WTC11 (cell line): Measurements from ENCODE around the gene ARHGEF12. TPM values are rescaled to one million over a fixed set of nuclear protein-coding genes. Genes with fewer than 3 reads are reported as not detected.

Source experiments
- ATAC-seq: fragments of 200-7000 bp; cut with Tn5 transposase; 2 replicates; pipeline ENCODE4 v1.10.0; 2021; ENCODE audit warnings: mild to moderate bottlenecking, moderate library complexity
- CTCF ChIA-PET: fragments of 300-600 bp; sonication (Branson Sonifier 250); formaldehyde crosslinking; loops from one replicate; lab custom pipeline; 2021; ENCODE audit warnings: antibody characterized with exemption; lab: Charles Lee
- POLR2A ChIA-PET: fragments of 350-600 bp; sonication (Branson Sonifier 250); formaldehyde crosslinking; loops from one replicate; lab custom pipeline; 2021; ENCODE audit warnings: antibody characterized with exemption; lab: Charles Lee
- DNase-seq: peaks from one replicate; pipeline ENCODE4 v3.0.0; 2021; ENCODE audit warnings: low spot score
- H3K27ac Mint-ChIP-seq: 2 replicates; pipeline ENCODE4 v1.8.0; 2021; ENCODE audit warnings: mixed read lengths
- H3K27me3 Mint-ChIP-seq: 2 replicates; pipeline ENCODE4 v1.8.0; 2021; ENCODE audit warnings: low read depth, mild to moderate bottlenecking, moderate library complexity, mixed read lengths
- H3K36me3 Mint-ChIP-seq: 2 replicates; pipeline ENCODE4 v1.8.0; 2021; ENCODE audit warnings: mixed read lengths
- H3K4me1 Mint-ChIP-seq: 2 replicates; pipeline ENCODE4 v1.8.0; 2022; ENCODE audit warnings: mixed read lengths
- H3K4me3 Mint-ChIP-seq: 2 replicates; pipeline ENCODE4 v1.8.0; 2021; ENCODE audit warnings: mild to moderate bottlenecking, moderate library complexity, mixed read lengths
- H3K9me3 Mint-ChIP-seq: 2 replicates; pipeline ENCODE4 v1.8.0; 2021; ENCODE audit warnings: mixed read lengths
- AR ChIP-seq: fragments of 250-450 bp; sonication (Bioruptor Pico); IDR thresholded peaks from 2 replicates; pipeline ENCODE4 v1.9.0; 2021; ENCODE audit warnings: mild to moderate bottlenecking
- CTCF ChIP-seq: fragments of 200-600 bp; IDR thresholded peaks from 2 replicates; pipeline ENCODE4 v1.8.0; 2022; ENCODE audit warnings: antibody characterized with exemption
- E2F5 ChIP-seq: sonication (generic); formaldehyde crosslinking; IDR thresholded peaks from 2 replicates; pipeline ENCODE4 v1.8.1; 2022; ENCODE audit warnings: mild to moderate bottlenecking, moderate library complexity, missing genetic modification reagents
- ERG ChIP-seq: fragments of 250-450 bp; sonication (Bioruptor Pico); IDR thresholded peaks from 2 replicates; pipeline ENCODE4 v1.8.0; 2021; ENCODE audit warnings: mild to moderate bottlenecking
- ETV6 ChIP-seq: sonication (generic); formaldehyde crosslinking; IDR thresholded peaks from 2 replicates; pipeline ENCODE4 v1.8.1; 2022; ENCODE audit warnings: mild to moderate bottlenecking, missing genetic modification reagents
- FOXJ3 ChIP-seq: sonication (generic); formaldehyde crosslinking; IDR thresholded peaks from 2 replicates; pipeline ENCODE4 v1.9.0; 2021; ENCODE audit warnings: missing genetic modification reagents, mild to moderate bottlenecking, borderline replicate concordance
- JUN ChIP-seq: sonication (generic); formaldehyde crosslinking; IDR thresholded peaks from 2 replicates; pipeline ENCODE4 v1.8.0; 2023; ENCODE audit warnings: mild to moderate bottlenecking, missing genetic modification reagents
- NFATC4 ChIP-seq: fragments of 250-450 bp; sonication (Bioruptor Pico); IDR thresholded peaks from 2 replicates; pipeline ENCODE4 v1.9.0; 2021; ENCODE audit warnings: mild to moderate bottlenecking
- PRRX2 ChIP-seq: fragments of 250-450 bp; sonication (Bioruptor Pico); IDR thresholded peaks from 2 replicates; pipeline ENCODE4 v1.8.0; 2021; ENCODE audit warnings: mild to moderate bottlenecking
- SMAD3 ChIP-seq: sonication (generic); formaldehyde crosslinking; IDR thresholded peaks from 2 replicates; pipeline ENCODE4 v1.8.0; 2022; ENCODE audit warnings: missing genetic modification reagents, mild to moderate bottlenecking, borderline replicate concordance
- SP1 ChIP-seq: sonication (generic); formaldehyde crosslinking; conservative IDR thresholded peaks from 2 replicates; pipeline ENCODE4 v1.8.1; 2022; ENCODE audit warnings: missing genetic modification reagents
- STAT6 ChIP-seq: sonication (generic); formaldehyde crosslinking; conservative IDR thresholded peaks from 2 replicates; pipeline ENCODE4 v1.8.1; 2023; ENCODE audit warnings: mild to moderate bottlenecking, low read depth, missing genetic modification reagents, moderate library complexity
- TP53 ChIP-seq: sonication (generic); formaldehyde crosslinking; IDR thresholded peaks from 2 replicates; pipeline ENCODE4 v1.8.1; 2023; ENCODE audit warnings: mild to moderate bottlenecking, missing genetic modification reagents
- USF2 ChIP-seq: sonication (generic); formaldehyde crosslinking; IDR thresholded peaks from 2 replicates; pipeline ENCODE4 v1.8.1; 2023; ENCODE audit warnings: mild to moderate bottlenecking, missing genetic modification reagents, moderate library complexity
- ZNF138 ChIP-seq: sonication (generic); formaldehyde crosslinking; conservative IDR thresholded peaks from 2 replicates; pipeline ENCODE4 v1.8.1; 2022; ENCODE audit warnings: mild to moderate bottlenecking, moderate library complexity, missing genetic modification reagents
- ZNF219 ChIP-seq: sonication (generic); formaldehyde crosslinking; IDR thresholded peaks from 2 replicates; pipeline ENCODE4 v1.8.0; 2023; ENCODE audit warnings: missing genetic modification reagents, mild to moderate bottlenecking, borderline replicate concordance
- ZNF396 ChIP-seq: fragments of 250-450 bp; sonication (Bioruptor Pico); IDR thresholded peaks from 2 replicates; pipeline ENCODE4 v1.8.0; 2021; ENCODE audit warnings: mild to moderate bottlenecking, moderate library complexity, borderline replicate concordance
- total RNA-seq: library from RNA; stranded (reverse); gene quantifications from 3 replicates; pipeline ENCODE4 v1.2.3, GENCODE V29; 2021

The ARHGEF12 gene
- total RNA-seq, 1 experiment from 2014 or later, result 35.8 TPM

GRCh38 chr11:120424185-120424969, 88.2 kb downstream of the ARHGEF12 start (continued):
- no peak for TF ChIP-seq FOXJ3 (CRISPR knock-in tag)

- TF ChIP-seq NFATC4 (CRISPR knock-in tag), result no peak
- TF ChIP-seq E2F5 (CRISPR knock-in tag), result no peak
- TF ChIP-seq JUN (CRISPR knock-in tag), result no peak
- no peak for TF ChIP-seq ZNF138 (CRISPR knock-in tag)
- TF ChIP-seq SP1 (CRISPR knock-in tag), result no peak
- Mint-ChIP-seq H3K27me3 (no peaks in the 10 kb centered on the region), H3K4me1 (no peaks in the 10 kb centered on the region), H3K9me3 (no peaks in the 10 kb centered on the region), H3K4me3 (no peak overlapping the region), H3K36me3 (0 out of 2 replicates have a peak, but pooled peaks cover 4% of the 10 kb centered on the region), H3K27ac (0 out of 2 replicates have a peak overlapping the region, but pooled peaks have one; percentile 65)
- DNase-seq (no peak), ATAC-seq (no peak)
- POLR2A ChIA-PET, result interaction anchor here (0.6 kb wide), 1 partner anchor 69 kb away, joined by 4 read pairs; no protein-coding TSS in a partner anchor
- CTCF ChIA-PET, result no interaction called here
These were observed 88.7 kb downstream of the ARHGEF12 start for GRCh38 chr11:120424970-120425332.

GRCh38 chr11:120425527-120425926, 89.3 kb downstream of the ARHGEF12 start:
- ATAC-seq (no peak), DNase-seq (no peak)
- H3K4me1 Mint-ChIP-seq, result no peaks in the 10 kb centered on the region
- 0 out of 2 replicates have a peak, but pooled peaks cover 4% of the 10 kb centered on the region for H3K36me3 Mint-ChIP-seq
- H3K27me3 Mint-ChIP-seq, result no peaks in the 10 kb centered on the region
- no peaks in the 10 kb centered on the region for H3K9me3 Mint-ChIP-seq
- POLR2A ChIA-PET, result interaction anchor here (0.6 kb wide), 1 partner anchor 69 kb away, joined by 4 read pairs; no protein-coding TSS in a partner anchor
- H3K27ac Mint-ChIP-seq, result no peak overlapping the region
- TF ChIP-seq STAT6 (CRISPR knock-in tag) (no peak), USF2 (CRISPR knock-in tag) (no peak), ZNF219 (no peak), CTCF (no peak), AR (CRISPR knock-in tag) (no peak), PRRX2 (CRISPR knock-in tag) (no peak), ZNF396 (CRISPR knock-in tag) (no peak), TP53 (no peak), SMAD3 (CRISPR knock-in tag) (no peak), ERG (CRISPR knock-in tag) (no peak), ETV6 (no peak)
- H3K4me3 Mint-ChIP-seq, result no peak overlapping the region
- CTCF ChIA-PET, result no interaction called here
